CD4-positive, alpha-beta memory T cell (primary cell): ENCODE measurements around the gene CDH13. TPM values are rescaled to one million over a fixed set of nuclear protein-coding genes. Genes with fewer than 3 reads are reported as not detected.

Source experiments
- CTCF ChIA-PET: fragments of 350-600 bp; sonication (Branson Sonifier 250); formaldehyde crosslinking; loops from one replicate; lab custom pipeline; 2021; ENCODE audit warnings: inconsistent platforms; ENCODE audit not compliant: partially characterized antibody; lab: Charles Lee
- POLR2A ChIA-PET: fragments of 350-600 bp; sonication (Branson Sonifier 250); formaldehyde crosslinking; loops from one replicate; lab custom pipeline; 2021; ENCODE audit not compliant: partially characterized antibody; lab: Charles Lee
- DNase-seq, 5 donors: peaks; one replicate each; pipeline versions ENCODE4 v3.0.0 to v3.0.0-alpha.2; 2020 to 2022; ENCODE audit warnings: mixed read lengths in 1 of 5
- H3K27ac ChIP-seq: one replicate; pipeline ENCODE4 v1.7.0; 2013; ENCODE audit warnings: low read depth, low read length
- H3K27me3 ChIP-seq: 2 replicates; pipeline ENCODE4 v1.7.0; 2013; ENCODE audit warnings: mild to moderate bottlenecking, low read length, moderate library complexity; ENCODE audit not compliant: insufficient read depth
- H3K36me3 ChIP-seq: 2 replicates; pipeline ENCODE4 v1.7.0; 2013; ENCODE audit warnings: mild to moderate bottlenecking, low read length, moderate library complexity; ENCODE audit not compliant: insufficient read depth
- H3K4me1 ChIP-seq: 2 replicates; pipeline ENCODE4 v1.7.0; 2013; ENCODE audit warnings: mild to moderate bottlenecking, low read length, moderate library complexity; ENCODE audit not compliant: insufficient read depth
- H3K4me3 ChIP-seq, 2 donors: one replicate each; pipeline ENCODE4 v1.7.0; 2013; ENCODE audit warnings: low read length in 2 of 2, mild to moderate bottlenecking in 1 of 2
- H3K9me3 ChIP-seq, 2 donors: one replicate each; pipeline ENCODE4 v1.7.0; 2013; ENCODE audit warnings: low read length in 2 of 2, control low read depth in 1 of 2; ENCODE audit not compliant: control insufficient read depth in 1 of 2
- H3K27ac Mint-ChIP-seq, 7 donors: one replicate each; pipeline ENCODE4 v1.8.0; 2020 to 2021; ENCODE audit warnings: mixed read lengths in 7 of 7, mild to moderate bottlenecking in 6 of 7, inconsistent platforms in 3 of 7, moderate library complexity in 3 of 7
- H3K27me3 Mint-ChIP-seq, 2 donors: one replicate each; pipeline ENCODE4 v1.8.0; 2020 to 2021; ENCODE audit warnings: mixed read lengths in 2 of 2
- H3K36me3 Mint-ChIP-seq, 2 donors: one replicate each; pipeline ENCODE4 v1.8.0; 2020 to 2021; ENCODE audit warnings: mixed read lengths in 2 of 2, inconsistent platforms in 1 of 2, mild to moderate bottlenecking in 1 of 2
- H3K4me1 Mint-ChIP-seq, 4 donors: one replicate each; pipeline ENCODE4 v1.8.0; 2020 to 2021; ENCODE audit warnings: mixed read lengths in 4 of 4, mild to moderate bottlenecking in 1 of 4
- H3K4me3 Mint-ChIP-seq, 8 donors: one replicate each; pipeline ENCODE4 v1.8.0; 2020 to 2021; ENCODE audit warnings: mixed read lengths in 8 of 8, mild to moderate bottlenecking in 7 of 8, moderate library complexity in 6 of 8, inconsistent platforms in 3 of 8
- H3K9me3 Mint-ChIP-seq, 8 donors: one replicate each; pipeline ENCODE4 v1.8.0; 2020 to 2021; ENCODE audit warnings: mixed read lengths in 8 of 8, mild to moderate bottlenecking in 5 of 8, inconsistent platforms in 3 of 8, moderate library complexity in 1 of 8
- intact Hi-C: fragments of 100-400 bp; cut with micrococcal nuclease; formaldehyde crosslinking; loops from one replicate; pipeline ENCODE4 v1.15.1; 2023
- polyA plus RNA-seq, 2 donors: library from polyadenylated mRNA; unstranded; fragments of 300-500 nt; fragmentation: Illumina TruSeq; gene quantifications; one replicate each; pipeline ENCODE4 v1.2.3, GENCODE V29; 2021
- total RNA-seq, 2 experiments: library from RNA; stranded (reverse); gene quantifications; one replicate each; pipeline ENCODE4 v1.2.3, GENCODE V29; 2021

CDH13 gene
- total and polyA plus RNA-seq, 4 experiments from 2014 or later, result not detected

DNA sequence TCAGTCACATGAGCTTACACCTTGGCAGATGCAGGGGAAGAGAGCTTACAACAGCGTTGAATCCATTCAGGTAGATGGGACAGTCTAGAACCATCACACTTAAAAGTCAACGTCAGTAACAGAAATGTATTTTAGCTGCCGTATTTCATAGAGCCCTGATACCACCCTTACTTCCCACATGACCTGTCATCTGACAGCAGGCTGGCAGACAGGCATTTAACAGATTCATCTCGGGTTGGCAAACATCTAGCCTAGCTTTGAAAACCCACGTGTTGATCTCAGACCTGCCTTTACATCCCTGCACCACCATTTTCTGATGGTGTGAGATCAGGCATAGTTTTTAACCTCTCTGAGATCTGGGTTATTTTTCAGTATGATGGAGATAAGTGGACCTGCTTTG, 1003.1 kb downstream of the CDH13 start:
- Mint-ChIP-seq H3K4me3 (no peak overlapping the region), H3K27me3 (no peaks in the 10 kb centered on the region), H3K36me3 (no peaks in the 10 kb centered on the region), H3K4me1 (no peaks in the 10 kb centered on the region), H3K27ac (no peak overlapping the region), H3K9me3 (peaks cover 0 to 3% (median 0%) of the 10 kb centered on the region in 8 donors)
- Histone ChIP-seq H3K9me3 (no peaks in the 10 kb centered on the region), H3K36me3 (no peaks in the 10 kb centered on the region), H3K4me1 (no peaks in the 10 kb centered on the region), H3K27ac (no peak overlapping the region), H3K4me3 (no peak overlapping the region), H3K27me3 (no peaks in the 10 kb centered on the region)
- DNase-seq, result no peak
- intact Hi-C loops, result no loop called here
- ChIA-PET CTCF (no interaction called here), POLR2A (no interaction called here)

DNA sequence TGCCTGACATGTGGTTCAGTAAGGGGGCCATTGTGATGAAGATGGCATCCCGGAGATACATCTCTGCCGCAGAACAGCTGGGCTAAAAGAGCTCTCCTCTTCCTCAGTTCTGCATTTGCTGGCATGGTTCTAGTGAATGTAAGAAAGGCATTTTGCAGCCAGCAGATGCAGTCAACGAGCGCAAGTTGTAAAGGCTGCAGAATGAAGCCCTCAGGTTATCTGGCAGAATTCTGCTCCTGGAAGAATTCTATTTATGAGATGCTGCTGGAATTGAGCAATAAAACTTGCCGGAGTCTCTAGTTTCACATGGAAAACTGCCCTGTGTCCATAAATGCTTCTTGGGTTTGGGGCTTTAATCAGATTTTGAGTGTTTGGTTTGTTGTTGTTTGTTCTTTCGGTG, 1004.2 kb downstream of the CDH13 start:
- H3K4me3 Mint-ChIP-seq, result no peak overlapping the region
- H3K4me1 ChIP-seq, result no peaks in the 10 kb centered on the region
- H3K27ac Mint-ChIP-seq, result no peak overlapping the region
- POLR2A ChIA-PET, result no interaction called here
- H3K9me3 ChIP-seq, result no peaks in the 10 kb centered on the region
- no peaks in the 10 kb centered on the region for H3K4me1 Mint-ChIP-seq
- H3K27me3 ChIP-seq, result no peaks in the 10 kb centered on the region
- no peak overlapping the region for H3K27ac ChIP-seq
- H3K4me3 ChIP-seq, result no peak overlapping the region
- DNase-seq, result no peak
- CTCF ChIA-PET, result no interaction called here
- peaks cover 0 to 1% of the 10 kb centered on the region in 2 donors for H3K27me3 Mint-ChIP-seq
- no peaks in the 10 kb centered on the region for H3K36me3 Mint-ChIP-seq
- intact Hi-C loops, result no loop called here
- peaks cover 0 to 5% (median 1%) of the 10 kb centered on the region in 8 donors for H3K9me3 Mint-ChIP-seq
- no peaks in the 10 kb centered on the region for H3K36me3 ChIP-seq

DNA sequence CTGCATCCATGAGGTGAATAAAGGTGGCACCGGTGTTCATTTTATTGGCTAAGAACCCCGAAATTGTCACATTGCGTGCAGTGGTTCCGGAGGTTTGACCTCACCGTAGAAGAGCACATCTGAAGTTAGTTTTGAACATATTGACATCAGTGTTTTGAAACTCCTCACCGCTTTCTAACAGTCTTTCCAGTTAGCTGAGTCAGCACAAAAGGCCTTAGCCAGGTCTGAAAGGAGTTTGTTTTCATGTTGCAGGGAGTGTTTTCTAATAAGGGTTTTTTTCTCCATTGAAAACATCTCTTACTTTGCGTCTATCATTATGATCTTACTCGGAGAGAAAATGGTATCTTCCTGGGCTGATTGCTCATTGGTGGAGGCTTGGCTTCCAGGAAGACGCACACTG, 1006.5 kb downstream of the CDH13 start:
- Mint-ChIP-seq H3K27me3 (peaks cover 1 to 3% of the 10 kb centered on the region in 2 donors), H3K27ac (no peak overlapping the region), H3K9me3 (peaks cover 0 to 8% (median 2%) of the 10 kb centered on the region in 8 donors), H3K36me3 (no peaks in the 10 kb centered on the region), H3K4me3 (no peak overlapping the region), H3K4me1 (no peaks in the 10 kb centered on the region)
- intact Hi-C loops, result no loop called here
- Histone ChIP-seq H3K36me3 (no peaks in the 10 kb centered on the region), H3K4me3 (no peak overlapping the region), H3K9me3 (no peaks in the 10 kb centered on the region), H3K27me3 (no peaks in the 10 kb centered on the region), H3K27ac (no peak overlapping the region), H3K4me1 (no peaks in the 10 kb centered on the region)
- DNase-seq, result no peak
- ChIA-PET CTCF (no interaction called here), POLR2A (no interaction called here)

DNA sequence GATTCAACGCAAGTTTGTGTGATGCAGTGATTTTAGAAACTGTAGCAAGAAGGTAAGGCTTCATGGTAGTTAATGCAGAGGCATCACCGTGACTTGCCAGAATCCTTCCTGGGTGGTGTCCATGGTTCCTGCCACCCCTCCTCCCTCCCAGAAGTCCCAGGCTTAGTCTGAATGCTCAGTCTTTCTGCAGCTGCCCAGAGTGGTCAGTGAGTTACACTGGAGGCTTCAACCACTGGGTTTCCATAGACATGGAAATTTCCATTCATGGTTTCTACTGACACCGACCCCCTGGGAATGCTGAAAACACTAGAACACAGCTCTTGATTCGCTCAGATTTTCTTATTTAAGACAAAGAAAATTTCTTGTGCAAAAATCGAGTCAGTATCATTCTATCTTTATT, 1021.6 kb downstream of the CDH13 start:
- intact Hi-C loops, result no loop called here
- H3K36me3 ChIP-seq, result no peaks in the 10 kb centered on the region
- H3K27ac Mint-ChIP-seq, result no peak overlapping the region
- no peaks in the 10 kb centered on the region for H3K4me1 Mint-ChIP-seq
- ChIA-PET POLR2A (no interaction called here), CTCF (no interaction called here)
- no peaks in the 10 kb centered on the region for H3K27me3 ChIP-seq
- H3K27me3 Mint-ChIP-seq, result peaks cover 3% of the 10 kb centered on the region in 2 donors
- no peaks in the 10 kb centered on the region for H3K9me3 ChIP-seq
- no peaks in the 10 kb centered on the region for H3K36me3 Mint-ChIP-seq
- no peak overlapping the region for H3K4me3 ChIP-seq
- no peak overlapping the region for H3K27ac ChIP-seq
- H3K4me1 ChIP-seq, result no peaks in the 10 kb centered on the region
- no peak overlapping the region for H3K4me3 Mint-ChIP-seq
- no peak for DNase-seq
- peaks cover 0 to 14% (median under 1%) of the 10 kb centered on the region in 8 donors for H3K9me3 Mint-ChIP-seq

DNA sequence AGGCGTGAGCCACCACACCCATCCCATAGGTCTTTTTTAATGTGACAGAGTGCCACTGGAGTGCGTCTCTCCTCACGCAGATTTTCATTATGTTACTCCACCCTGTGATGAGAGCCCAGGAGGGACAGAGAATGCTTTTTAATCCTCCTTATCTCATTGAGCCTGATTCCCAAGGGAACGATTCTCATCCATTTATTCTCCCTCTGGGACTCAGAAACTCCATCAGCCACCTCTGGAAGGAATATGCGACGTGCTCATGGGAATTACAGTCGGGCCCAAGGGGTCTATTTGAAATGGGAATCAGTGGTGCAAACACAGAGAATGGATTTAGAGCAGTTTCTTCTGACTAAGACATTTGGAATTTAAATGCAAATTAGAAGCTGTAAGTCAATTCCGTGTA, 1025.1 kb downstream of the CDH13 start:
- intact Hi-C loops, result no loop called here
- Mint-ChIP-seq H3K4me1 (no peaks in the 10 kb centered on the region), H3K27ac (no peak overlapping the region), H3K4me3 (no peak overlapping the region), H3K36me3 (no peaks in the 10 kb centered on the region), H3K27me3 (peaks cover 3 to 4% of the 10 kb centered on the region in 2 donors), H3K9me3 (peaks cover 0 to 2% (median 0%) of the 10 kb centered on the region in 8 donors)
- no peak overlapping the region for H3K4me3 ChIP-seq
- H3K36me3 ChIP-seq, result no peaks in the 10 kb centered on the region
- no peaks in the 10 kb centered on the region for H3K4me1 ChIP-seq
- H3K27me3 ChIP-seq, result no peaks in the 10 kb centered on the region
- no peak for DNase-seq
- POLR2A ChIA-PET, result no interaction called here
- CTCF ChIA-PET, result no interaction called here
- H3K9me3 ChIP-seq, result no peaks in the 10 kb centered on the region
- H3K27ac ChIP-seq, result no peak overlapping the region

- Histone ChIP-seq H3K27ac (no peak overlapping the region), H3K36me3 (no peaks in the 10 kb centered on the region), H3K27me3 (no peaks in the 10 kb centered on the region), H3K9me3 (no peaks in the 10 kb centered on the region), H3K4me3 (no peak overlapping the region), H3K4me1 (no peaks in the 10 kb centered on the region)
- H3K4me3 Mint-ChIP-seq, result no peak overlapping the region
- ChIA-PET CTCF (no interaction called here), POLR2A (no interaction called here)
- H3K9me3 Mint-ChIP-seq, result peaks cover 0 to 2% (median 0%) of the 10 kb centered on the region in 8 donors
- no peak overlapping the region for H3K27ac Mint-ChIP-seq
- DNase-seq, result no peak
- H3K36me3 Mint-ChIP-seq, result no peaks in the 10 kb centered on the region
- peaks cover 3 to 4% of the 10 kb centered on the region in 2 donors for H3K27me3 Mint-ChIP-seq
- intact Hi-C loops, result no loop called here
- no peaks in the 10 kb centered on the region for H3K4me1 Mint-ChIP-seq
Observed at GRCh38 chr16:83652943-83653342, 1026.2 kb downstream of the CDH13 start.

DNA sequence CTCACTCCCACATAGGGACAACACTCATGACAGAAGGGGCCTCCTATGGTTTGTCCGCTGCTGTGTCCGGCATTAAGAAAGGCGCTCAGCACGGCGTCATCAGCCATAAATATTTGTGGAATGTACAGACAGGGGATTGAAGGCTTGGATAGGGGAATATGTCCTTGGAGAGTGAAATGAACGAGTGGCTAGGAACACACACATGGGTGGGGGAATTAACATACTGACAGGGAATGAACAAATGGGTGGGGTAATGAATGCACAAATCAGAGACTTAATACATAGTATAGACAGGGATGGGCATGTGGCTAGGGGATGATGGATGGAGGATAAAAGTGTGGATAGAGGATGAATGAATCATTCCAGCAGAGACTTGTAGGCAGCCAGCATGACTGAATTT, 1027.0 kb downstream of the CDH13 start:
- peaks cover 0 to 2% (median 0%) of the 10 kb centered on the region in 8 donors for H3K9me3 Mint-ChIP-seq
- intact Hi-C loops, result no loop called here
- H3K27ac Mint-ChIP-seq, result no peak overlapping the region
- H3K4me3 Mint-ChIP-seq, result no peak overlapping the region
- H3K4me1 Mint-ChIP-seq, result no peaks in the 10 kb centered on the region
- no peaks in the 10 kb centered on the region for H3K36me3 Mint-ChIP-seq
- no peaks in the 10 kb centered on the region for H3K9me3 ChIP-seq
- no peak overlapping the region for H3K27ac ChIP-seq
- DNase-seq, result no peak
- ChIA-PET POLR2A (no interaction called here), CTCF (no interaction called here)
- peaks cover 1 to 4% of the 10 kb centered on the region in 2 donors for H3K27me3 Mint-ChIP-seq
- no peaks in the 10 kb centered on the region for H3K4me1 ChIP-seq
- H3K4me3 ChIP-seq, result no peak overlapping the region
- H3K27me3 ChIP-seq, result no peaks in the 10 kb centered on the region
- no peaks in the 10 kb centered on the region for H3K36me3 ChIP-seq

DNA sequence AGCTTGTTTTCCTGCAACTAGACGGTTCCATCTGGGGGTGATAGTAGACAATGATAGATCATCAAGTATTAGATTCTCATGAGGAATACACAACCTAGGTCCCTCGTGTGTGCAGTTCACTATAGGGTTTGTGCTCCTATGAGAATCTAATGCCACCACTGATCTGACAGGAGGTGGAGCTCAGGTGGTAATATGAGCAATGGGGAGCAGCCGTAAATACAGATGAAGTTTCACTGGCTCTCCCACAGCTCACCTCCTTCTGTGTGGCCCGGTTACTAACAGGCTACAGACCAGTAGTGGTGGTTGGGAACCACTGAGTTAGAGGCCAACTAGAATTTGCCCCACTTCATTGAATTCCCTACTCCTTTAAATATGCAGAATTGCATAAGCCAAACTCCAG, 1033.5 kb downstream of the CDH13 start:
- Mint-ChIP-seq H3K36me3 (no peaks in the 10 kb centered on the region), H3K27ac (no peak overlapping the region), H3K9me3 (peaks cover 0 to 4% (median 0%) of the 10 kb centered on the region in 8 donors), H3K4me3 (no peak overlapping the region), H3K27me3 (peaks cover 0 to 2% of the 10 kb centered on the region in 2 donors), H3K4me1 (no peaks in the 10 kb centered on the region)
- no peak for DNase-seq
- Histone ChIP-seq H3K4me3 (no peak overlapping the region), H3K36me3 (no peaks in the 10 kb centered on the region), H3K27me3 (no peaks in the 10 kb centered on the region), H3K9me3 (no peaks in the 10 kb centered on the region), H3K27ac (no peak overlapping the region), H3K4me1 (no peaks in the 10 kb centered on the region)
- POLR2A ChIA-PET, result no interaction called here
- intact Hi-C loops, result no loop called here
- CTCF ChIA-PET, result no interaction called here
